Keratinocyte (primary cell): ENCODE results near the gene PCBD2.

Source experiments
- CTCF ChIP-seq, 3 experiments: IDR thresholded peaks in 1 of 3; conservative IDR thresholded peaks in 1 of 3; optimal IDR thresholded peaks in 1 of 3; 2 replicates in 2 of 3; 3 replicates in 1 of 3; pipeline versions ENCODE3 to v1.5.1; 2011; ENCODE audit warnings: low read length in 3 of 3, mild to moderate bottlenecking in 3 of 3, moderate library complexity in 2 of 3, control low read depth in 1 of 3, inconsistent platforms in 1 of 3; ENCODE audit not compliant: insufficient read depth in 2 of 3; ENCODE audit errors: extremely low read depth in 1 of 3
- EZH2 ChIP-seq: IDR thresholded peaks from one replicate; pipeline ENCODE4 v1.6.1; 2012; ENCODE audit warnings: inconsistent platforms, mild to moderate bottlenecking, low read length, moderate library complexity

DNA sequence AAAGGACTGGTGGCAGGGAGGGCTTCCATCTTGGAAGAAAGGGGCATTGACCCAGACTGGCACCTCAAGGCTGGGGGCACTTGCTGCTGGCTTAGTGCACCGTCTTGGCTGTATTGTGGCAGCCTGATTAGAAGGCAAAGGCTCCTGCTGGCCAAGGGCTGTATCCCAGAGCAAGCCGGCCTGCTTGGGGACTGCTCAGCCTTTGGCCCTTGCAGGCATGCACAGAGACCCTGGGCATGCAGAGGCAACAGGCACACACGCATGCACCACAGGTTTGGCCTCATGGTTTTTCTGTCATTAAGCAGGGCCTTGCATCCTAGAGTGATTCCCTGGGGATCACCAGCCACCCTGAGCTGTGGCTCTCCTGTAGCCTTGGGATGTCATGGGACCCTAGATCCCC, 100.1 kb downstream of the PCBD2 start:
- TF ChIP-seq CTCF (optimal IDR thresholded peaks at IDR 0.05 in 1 of 3, IDR thresholded peaks at IDR 0.05 in 1 of 3, conservative IDR thresholded peaks at IDR 0.05 in 1 of 3; ENCODE audit: extremely low read depth in 1 of 3, insufficient read depth in 2 of 3, low read length in 3 of 3): no peak
- TF ChIP-seq EZH2: no peak
